Measurements from ENCODE around the gene SLC24A3.

DNA sequence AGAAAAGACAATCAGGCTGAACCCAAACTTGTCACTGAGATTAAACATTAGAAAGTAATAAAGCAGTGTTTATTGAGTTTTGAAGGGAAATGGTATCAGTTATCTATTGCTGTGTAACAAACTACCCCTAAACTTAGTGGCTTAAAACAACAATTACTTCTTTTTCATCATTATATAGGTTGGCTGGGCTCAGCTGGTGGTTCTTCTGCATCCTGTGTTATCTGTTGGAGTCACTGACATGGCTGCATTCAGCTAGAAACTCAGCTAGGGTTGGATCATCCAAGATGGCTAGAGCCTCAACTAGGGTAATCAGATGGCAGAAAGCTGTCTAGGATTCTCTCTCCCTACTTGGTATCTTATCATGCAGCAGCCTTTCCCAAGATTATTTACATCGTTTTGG is 533.1 kb downstream of the SLC24A3 start:
- TF ChIP-seq CTCF (optimal IDR thresholded peaks at IDR 0.05 in 1 of 3, IDR thresholded peaks at IDR 0.05 in 1 of 3, conservative IDR thresholded peaks at IDR 0.05 in 1 of 3; ENCODE audit: extremely low read depth in 1 of 3, insufficient read depth in 2 of 3, low read length in 3 of 3) (no peak), EZH2 (IDR thresholded peaks at IDR 0.05; ENCODE audit: low read length) (no peak)
